HepG2 (cell line): Measurements from ENCODE around the gene ZNF512B. TPM values are rescaled to one million over a fixed set of nuclear protein-coding genes. Genes with fewer than 3 reads are reported as not detected.
A peak's percentile ranks its signal among the peaks of the same experiment; 100 is the strongest.

ENCODE experiments used
- ATAC-seq: fragments of 200-7000 bp; cut with Tn5 transposase; 3 replicates; pipeline ENCODE4 v1.9.1; 2020; ENCODE audit warnings: mild to moderate bottlenecking, moderate library complexity
- BruUV-seq: library from RNA; stranded (reverse); fragments of 400-500 nt; replicated peaks from 2 replicates; lab custom pipeline; 2021; lab: Mats Ljungman, UMichigan
- CTCF ChIA-PET: fragments of 300-600 bp; formaldehyde crosslinking; extraction: SDS; loops from one replicate; lab custom pipeline; 2021; ENCODE audit warnings: low total read pairs, inconsistent platforms, low intra/inter-chr PET ratio; lab: Yijun Ruan, JAX
- POLR2A ChIA-PET: fragments of 350-600 bp; sonication (Branson Sonifier 250); formaldehyde crosslinking; loops from one replicate; lab custom pipeline; 2020; ENCODE audit warnings: antibody characterized with exemption, inconsistent platforms; lab: Yijun Ruan, JAX
- DNase-seq: peaks from one replicate; pipeline ENCODE4 v3.0.0-alpha.2; 2015; ENCODE audit warnings: low spot score
- FAIRE-seq: peaks from 3 replicates; lab custom pipeline; 2011; peaks lifted over from hg19 to GRCh38; lab: Jason Lieb, UNC
- H2AFZ ChIP-seq: one replicate; pipeline ENCODE4 v1.6.1; 2011; ENCODE audit warnings: low read length, inconsistent platforms
- H3K27ac ChIP-seq: fragments of 300-600 bp; 3 replicates; pipeline ENCODE4 v1.8.0; 2011; ENCODE audit warnings: mixed run types, mild to moderate bottlenecking, mixed read lengths, low read length, inconsistent platforms; ENCODE audit not compliant: insufficient read depth; ENCODE audit errors: extremely low read length
- H3K27me3 ChIP-seq, 2 experiments: fragments of 200-600 bp in 1 of 2; 2 replicates in 1 of 2; 3 replicates in 1 of 2; pipeline versions ENCODE4 v1.6.0 to v1.8.0; 2011; ENCODE audit warnings: low read length in 2 of 2, mild to moderate bottlenecking in 2 of 2, moderate library complexity in 2 of 2, inconsistent platforms in 1 of 2; ENCODE audit not compliant: insufficient read depth in 2 of 2, control insufficient read depth in 1 of 2
- H3K36me3 ChIP-seq, 2 experiments: fragments of 200-600 bp in 1 of 2; replicated peaks in 1 of 2; 2 replicates in 1 of 2; 3 replicates in 1 of 2; pipeline versions ENCODE4 v1.5.1 to v1.8.0; 2011; ENCODE audit warnings: low read length in 2 of 2, inconsistent platforms in 1 of 2; ENCODE audit not compliant: insufficient read depth in 2 of 2, control insufficient read depth in 1 of 2
- H3K4me1 ChIP-seq: 2 replicates; pipeline ENCODE4 v1.5.1; 2012; ENCODE audit warnings: low read length, inconsistent platforms; ENCODE audit not compliant: insufficient read depth
- H3K4me2 ChIP-seq: 2 replicates; pipeline ENCODE4 v1.6.0; 2011; ENCODE audit warnings: low read depth, low read length, inconsistent platforms
- H3K4me3 ChIP-seq, 3 experiments: fragments of 200-600 bp in 1 of 3; sonication (generic), shearing (Covaris generic) in 1 of 3; replicated peaks in 1 of 3; 2 replicates each; pipeline ENCODE4 v1.5.1; 2011 to 2016; ENCODE audit warnings: low read length in 3 of 3, inconsistent platforms in 2 of 3, low read depth in 2 of 3, mild to moderate bottlenecking in 2 of 3, control low read depth in 1 of 3, mixed read lengths in 1 of 3; ENCODE audit not compliant: insufficient read depth in 1 of 3
- H3K79me2 ChIP-seq: one replicate; pipeline ENCODE4 v1.6.1; 2011; ENCODE audit warnings: low read length, inconsistent platforms; ENCODE audit not compliant: insufficient read depth
- H3K9ac ChIP-seq: 2 replicates; pipeline ENCODE4 v1.6.0; 2011; ENCODE audit warnings: mild to moderate bottlenecking, low read depth, low read length, inconsistent platforms; ENCODE audit not compliant: insufficient read depth
- H3K9me3 ChIP-seq: 2 replicates; pipeline ENCODE4 v1.5.1; 2012; ENCODE audit warnings: mild to moderate bottlenecking, low read length
- H4K20me1 ChIP-seq: 2 replicates; pipeline ENCODE4 v1.6.0; 2011; ENCODE audit warnings: inconsistent platforms, mild to moderate bottlenecking, low read length, moderate library complexity; ENCODE audit not compliant: insufficient read depth
- AGO2 ChIP-seq: fragments of 200-400 bp; formaldehyde crosslinking; optimal IDR thresholded peaks from 2 replicates; pipeline ENCODE3; 2017; ENCODE audit warnings: mild to moderate bottlenecking, low read depth, low read length, moderate library complexity
- FOXO4 ChIP-seq: sonication (generic); formaldehyde crosslinking; conservative IDR thresholded peaks from 2 replicates; pipeline ENCODE4 v1.8.1; 2023; ENCODE audit warnings: missing genetic modification reagents
- IRF1 ChIP-seq: sonication (generic); formaldehyde crosslinking; IDR thresholded peaks from 2 replicates; pipeline ENCODE4 v1.4.0; 2020; ENCODE audit warnings: low read depth, mild to moderate bottlenecking, missing genetic modification reagents
- KAT2B ChIP-seq: fragments of 150-350 bp; IDR thresholded peaks from 2 replicates; pipeline ENCODE4 v1.6.1; 2014; ENCODE audit warnings: low read depth, low read length, borderline replicate concordance
- ZNF263 ChIP-seq: sonication (generic); formaldehyde crosslinking; IDR thresholded peaks from 2 replicates; pipeline ENCODE4 v1.4.0; 2020; ENCODE audit warnings: missing genetic modification reagents
- ZNF292 ChIP-seq: sonication (generic); formaldehyde crosslinking; IDR thresholded peaks from 2 replicates; pipeline ENCODE4 v1.8.1; 2022; ENCODE audit warnings: mild to moderate bottlenecking, low read depth, missing genetic modification reagents, borderline replicate concordance
- ZNF432 ChIP-seq: sonication (generic); formaldehyde crosslinking; IDR thresholded peaks from 2 replicates; pipeline ENCODE4 v1.5.0; 2020; ENCODE audit warnings: missing genetic modification reagents, mild to moderate bottlenecking, borderline replicate concordance
- ZNF609 ChIP-seq: sonication (generic); formaldehyde crosslinking; IDR thresholded peaks from 2 replicates; pipeline ENCODE4 v1.4.0; 2020; ENCODE audit warnings: mild to moderate bottlenecking, missing genetic modification reagents, borderline replicate concordance
- ZZZ3 ChIP-seq: sonication (generic); formaldehyde crosslinking; IDR thresholded peaks from 2 replicates; pipeline ENCODE4 v1.4.0; 2020; ENCODE audit warnings: missing genetic modification reagents, mild to moderate bottlenecking, borderline replicate concordance
- WGBS: methylation state at CpG from one replicate; pipeline ENCODE4 v1.1.6; 2017; ENCODE audit warnings: low lambda C conversion rate; 5-methylcytosine and 5-hydroxymethylcytosine counted together
- in situ Hi-C: cut with HindIII; loops from 2 replicates; pipeline ENCODE4 v1.10.0; 2017; ENCODE audit warnings: low pct_unique_long_range_greater_than_20kb; ENCODE audit not compliant: extremely low pct_ligation_motif_present
- intact Hi-C: fragments of 100-400 bp; cut with micrococcal nuclease; formaldehyde crosslinking; loops from one replicate; pipeline ENCODE4 v1.10.0; 2022; ENCODE audit not compliant: unreplicated experiment
- polyA plus RNA-seq, 8 experiments: library from polyadenylated mRNA; depleted of rRNA in 3 of 8; stranded (reverse) in 7 of 8; unstranded in 1 of 8; fragments of >200 nt; fragmentation: Illumina TruSeq in 4 of 8; extraction: Trizol in 4 of 8; gene quantifications; 2 replicates each; pipeline versions ENCODE4 v1.2.1 to v1.2.3, GENCODE V29; 2011 to 2016; ENCODE audit warnings: low read depth in 4 of 8, missing spikeins in 1 of 8, mixed read lengths in 1 of 8; ENCODE audit not compliant: insufficient read depth in 1 of 8
- total RNA-seq, 5 experiments: library from RNA; depleted of rRNA; stranded (reverse); fragments of >200 nt; fragmentation: Illumina TruSeq; extraction: Trizol; gene quantifications; 2 replicates each; pipeline ENCODE4 v1.2.3, GENCODE V29; 2016; ENCODE audit warnings: low read depth in 1 of 5

Gene ZNF512B
- total and polyA plus RNA-seq, 2 of the 13 experiments (the other 11 are each of a cell fraction or from before 2014, with no cell fraction given): 11.5 to 30.6 TPM

- peaks cover 3% of the 10 kb centered on the region; the same call in 1 of the 2 replicates for H4K20me1 ChIP-seq
- BruUV-seq: no TSS peak
- no peaks in the 10 kb centered on the region for H3K4me1 ChIP-seq
- TF ChIP-seq ZZZ3 (CRISPR knock-in tag): no peak
- no peak for TF ChIP-seq ZNF432 (CRISPR knock-in tag)
- TF ChIP-seq AGO2: peak; percentile 77
- no peak for TF ChIP-seq ZNF263 (CRISPR knock-in tag)
- 0 out of 2 replicates have a peak, but pooled peaks have one; percentile 31 for TF ChIP-seq FOXO4 (CRISPR knock-in tag)
- TF ChIP-seq, all 625 proteins: peak for 2
- intact Hi-C loops (no loop called here), in situ Hi-C loops (no loop called here)
- H2AFZ ChIP-seq: no peak overlapping the region
- peaks cover 54 to 70% of the 10 kb centered on the region in 2 experiments for H3K36me3 ChIP-seq
- POLR2A ChIA-PET: no interaction called here
- ATAC-seq (no peak), FAIRE-seq (no peak), DNase-seq (no peak)
- no peak overlapping the region for H3K27ac ChIP-seq
- H3K4me3 ChIP-seq: no peak overlapping the region
- H3K9ac ChIP-seq: no peak overlapping the region
- H3K9me3 ChIP-seq: no peaks in the 10 kb centered on the region
- no peak overlapping the region for H3K4me2 ChIP-seq
- H3K27me3 ChIP-seq: no peaks in the 10 kb centered on the region
- H3K79me2 ChIP-seq: peaks cover 11% of the 10 kb centered on the region
- CTCF ChIA-PET: no interaction called here
- whole genome bisulfite sequencing: 97% methylated on average over 26 of the region's 26 CpGs
These were observed 40.7 kb downstream of the ZNF512B start for GRCh38 chr20:63929071-63929470.

GRCh38 chr20:63926298-63926697 lies 43.4 kb downstream of the ZNF512B start:
- ATAC-seq (no peak), DNase-seq (no peak), FAIRE-seq (peak; percentile 78)
- BruUV-seq: no TSS peak
- H3K4me2 ChIP-seq: no peak overlapping the region
- in situ Hi-C loops: no loop called here
- peaks cover 44 to 53% of the 10 kb centered on the region in 2 experiments for H3K36me3 ChIP-seq
- no peaks in the 10 kb centered on the region for H3K9me3 ChIP-seq
- ChIA-PET POLR2A (no interaction called here), CTCF (no interaction called here)
- intact Hi-C loops: no loop called here
- H3K27ac ChIP-seq: no peak overlapping the region
- H2AFZ ChIP-seq: no peak overlapping the region
- H3K4me3 ChIP-seq: no peak overlapping the region
- H3K4me1 ChIP-seq: no peaks in the 10 kb centered on the region
- H3K9ac ChIP-seq: no peak overlapping the region
- peaks cover 22% of the 10 kb centered on the region for H3K79me2 ChIP-seq
- H3K27me3 ChIP-seq: no peaks in the 10 kb centered on the region
- WGBS: 94% methylated on average over 8 of the region's 8 CpGs
- peaks cover 3% of the 10 kb centered on the region; the same call in 1 of the 2 replicates for H4K20me1 ChIP-seq
- TF ChIP-seq IRF1 (no peak), KAT2B (no peak), ZNF292 (CRISPR knock-in tag) (no peak), ZNF609 (CRISPR knock-in tag) (no peak)
